Measurements from ENCODE around the gene NEU3.
"Not testable (repeated sequence)": the region's sequence is repeated elsewhere in the genome, so short reads cannot be mapped to it uniquely, and the experiment has no call there.

NEU3 gene

GRCh38 chr11:75033916-75034315, 45.2 kb downstream of the NEU3 start:
- DNase-seq (ENCODE audit: insufficient read length, low spot score) (no peak), FAIRE-seq (no peak)
- TF ChIP-seq SPI1 (IDR thresholded peaks at IDR 0.05; ENCODE audit: low read depth, low read length) (no peak), POLR2A (IDR thresholded peaks at IDR 0.05; ENCODE audit: low read depth, low read length) (no peak), PAX5 (IDR thresholded peaks at IDR 0.05; ENCODE audit: insufficient read depth, low read length, severe bottlenecking) (no peak), POLR2AphosphoS5 (IDR thresholded peaks at IDR 0.05; ENCODE audit: low read depth, low read length) (no peak), TAF1 (IDR thresholded peaks at IDR 0.05; ENCODE audit: low read depth, low read length) (no peak), POU2F2 (IDR thresholded peaks at IDR 0.05; ENCODE audit: low read depth, low read length) (no peak)

- DNase-seq (ENCODE audit: insufficient read length, low spot score) (no peak), FAIRE-seq (no peak)
- TF ChIP-seq TAF1 (IDR thresholded peaks at IDR 0.05; ENCODE audit: low read depth, low read length), result no peak
- no peak for TF ChIP-seq POU2F2 (IDR thresholded peaks at IDR 0.05; ENCODE audit: low read depth, low read length)
- TF ChIP-seq SPI1 (IDR thresholded peaks at IDR 0.05; ENCODE audit: low read depth, low read length), result no peak
These were observed 46.5 kb downstream of the NEU3 start for GRCh38 chr11:75035256-75035655.

GRCh38 chr11:75035911-75036565, 47.3 kb downstream of the NEU3 start:
- no peak for DNase-seq (ENCODE audit: insufficient read length, low spot score)
- TF ChIP-seq POLR2A (IDR thresholded peaks at IDR 0.05; ENCODE audit: low read depth, low read length) (no peak), SPI1 (IDR thresholded peaks at IDR 0.05; ENCODE audit: low read depth, low read length) (no peak), PAX5 (IDR thresholded peaks at IDR 0.05; ENCODE audit: insufficient read depth, low read length, severe bottlenecking) (no peak), POU2F2 (IDR thresholded peaks at IDR 0.05; ENCODE audit: low read depth, low read length) (no peak), TAF1 (IDR thresholded peaks at IDR 0.05; ENCODE audit: low read depth, low read length) (no peak), POLR2AphosphoS5 (IDR thresholded peaks at IDR 0.05; ENCODE audit: low read depth, low read length) (no peak)
- FAIRE-seq, result no peak

- no peak for FAIRE-seq
- DNase-seq (ENCODE audit: insufficient read length, low spot score), result no peak
- TF ChIP-seq SPI1 (IDR thresholded peaks at IDR 0.05; ENCODE audit: low read depth, low read length) (no peak), POLR2AphosphoS5 (IDR thresholded peaks at IDR 0.05; ENCODE audit: low read depth, low read length) (no peak), POU2F2 (IDR thresholded peaks at IDR 0.05; ENCODE audit: low read depth, low read length) (no peak), POLR2A (IDR thresholded peaks at IDR 0.05; ENCODE audit: low read depth, low read length) (no peak), TAF1 (IDR thresholded peaks at IDR 0.05; ENCODE audit: low read depth, low read length) (no peak), PAX5 (IDR thresholded peaks at IDR 0.05; ENCODE audit: insufficient read depth, low read length, severe bottlenecking) (no peak)
These were observed 51.5 kb downstream of the NEU3 start for GRCh38 chr11:75040167-75040770.

GRCh38 chr11:75041263-75041662, 52.5 kb downstream of the NEU3 start:
- TF ChIP-seq POLR2AphosphoS5 (IDR thresholded peaks at IDR 0.05; ENCODE audit: low read depth, low read length), result no peak
- no peak for TF ChIP-seq POU2F2 (IDR thresholded peaks at IDR 0.05; ENCODE audit: low read depth, low read length)
- TF ChIP-seq TAF1 (IDR thresholded peaks at IDR 0.05; ENCODE audit: low read depth, low read length), result no peak
- no peak for TF ChIP-seq POLR2A (IDR thresholded peaks at IDR 0.05; ENCODE audit: low read depth, low read length)
- TF ChIP-seq PAX5 (IDR thresholded peaks at IDR 0.05; ENCODE audit: insufficient read depth, low read length, severe bottlenecking), result no peak
- FAIRE-seq (no peak), DNase-seq (ENCODE audit: insufficient read length, low spot score) (no peak)

GRCh38 chr11:75041821-75042220, 53.1 kb downstream of the NEU3 start:
- FAIRE-seq; DNase-seq (ENCODE audit: insufficient read length, low spot score): not testable (repeated sequence)

GRCh38 chr11:75044381-75045170, 55.8 kb downstream of the NEU3 start:
- FAIRE-seq; DNase-seq (ENCODE audit: insufficient read length, low spot score): not testable (repeated sequence)

- DNase-seq (ENCODE audit: insufficient read length, low spot score); FAIRE-seq: not testable (repeated sequence)
These were observed 57.9 kb downstream of the NEU3 start for GRCh38 chr11:75046668-75047067.

GRCh38 chr11:75047191-75047590, 58.5 kb downstream of the NEU3 start:
- TF ChIP-seq POLR2A (IDR thresholded peaks at IDR 0.05; ENCODE audit: low read depth, low read length), result no peak
- TF ChIP-seq POLR2AphosphoS5 (IDR thresholded peaks at IDR 0.05; ENCODE audit: low read depth, low read length), result no peak
- TF ChIP-seq TAF1 (IDR thresholded peaks at IDR 0.05; ENCODE audit: low read depth, low read length), result no peak
- TF ChIP-seq POU2F2 (IDR thresholded peaks at IDR 0.05; ENCODE audit: low read depth, low read length), result no peak
- no peak for TF ChIP-seq SPI1 (IDR thresholded peaks at IDR 0.05; ENCODE audit: low read depth, low read length)
- TF ChIP-seq PAX5 (IDR thresholded peaks at IDR 0.05; ENCODE audit: insufficient read depth, low read length, severe bottlenecking), result no peak
- FAIRE-seq (no peak), DNase-seq (ENCODE audit: insufficient read length, low spot score) (no peak)

- peak; percentile 63 for FAIRE-seq
These were observed 61.0 kb downstream of the NEU3 start for GRCh38 chr11:75049501-75050266.

More at GRCh38 chr11:75049501-75050266, 61.0 kb downstream of the NEU3 start:
- DNase-seq (ENCODE audit: insufficient read length, low spot score), result not testable (repeated sequence)

Measured in GM12891 (cell line).